KOPT-K1 (cell line): ENCODE data around the gene CDH16.

ENCODE experiments used
- H3K27ac ChIP-seq: fragments of 200-600 bp; sonication (generic); 2 replicates; pipeline ENCODE4 v1.5.1; 2016; ENCODE audit warnings: antibody characterized with exemption, mild to moderate bottlenecking, low read depth, low read length; ENCODE audit not compliant: poor library complexity, severe bottlenecking
- H3K36me3 ChIP-seq: fragments of 200-600 bp; sonication (generic); 2 replicates; pipeline ENCODE4 v1.5.1; 2017; ENCODE audit warnings: antibody characterized with exemption, mild to moderate bottlenecking, low read length, moderate library complexity; ENCODE audit not compliant: insufficient read depth
- H3K9me3 ChIP-seq: fragments of 200-600 bp; sonication (generic); 2 replicates; pipeline ENCODE4 v1.5.1; 2017; ENCODE audit warnings: antibody characterized with exemption, low read length, mild to moderate bottlenecking; ENCODE audit not compliant: insufficient read depth, poor library complexity, severe bottlenecking

CDH16 gene

DNA sequence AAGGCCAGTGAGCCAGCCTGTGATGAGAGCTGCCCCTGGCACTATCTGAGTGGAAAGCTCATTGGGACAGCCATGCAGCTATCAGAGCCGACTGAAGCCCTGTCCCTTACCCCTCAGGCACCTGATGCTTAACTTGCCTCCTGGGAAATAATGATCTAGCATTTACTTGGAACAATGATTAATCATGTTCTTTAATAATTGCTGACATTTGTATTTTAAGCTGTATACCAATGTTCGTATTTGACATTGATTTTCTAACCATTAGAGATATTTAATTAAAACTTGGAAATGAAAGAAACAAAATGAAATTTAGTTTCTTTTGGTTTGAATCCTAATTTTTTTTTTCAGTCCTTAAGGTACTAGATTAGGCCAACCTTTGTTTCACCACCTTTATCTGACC, 27.9 kb downstream of the CDH16 start:
- H3K27ac ChIP-seq = no peak overlapping the region
- H3K9me3 ChIP-seq = no peaks in the 10 kb centered on the region
- H3K36me3 ChIP-seq = peaks cover 69% of the 10 kb centered on the region

DNA sequence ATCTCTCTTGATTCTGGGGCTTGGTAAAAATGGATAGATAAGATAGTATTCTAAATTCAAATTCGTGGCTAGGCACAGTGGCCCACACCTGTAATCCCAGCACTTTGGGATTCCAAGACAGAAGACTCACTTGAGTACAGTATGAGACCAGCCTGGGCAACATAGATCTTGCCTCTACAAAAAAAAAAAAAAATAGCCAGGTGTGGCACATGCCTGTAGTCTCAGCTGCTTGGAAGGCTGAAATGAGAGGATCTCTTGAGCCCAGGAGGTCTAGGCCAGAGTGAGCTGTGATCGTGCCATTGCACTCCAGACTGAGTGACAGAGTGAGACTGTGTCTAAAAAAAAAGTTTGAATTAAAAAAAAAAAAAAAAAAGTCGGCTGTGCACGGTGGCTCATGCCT, 29.1 kb downstream of the CDH16 start:
- H3K27ac ChIP-seq = no peak overlapping the region
- H3K9me3 ChIP-seq = no peaks in the 10 kb centered on the region
- peaks cover 77% of the 10 kb centered on the region for H3K36me3 ChIP-seq

DNA sequence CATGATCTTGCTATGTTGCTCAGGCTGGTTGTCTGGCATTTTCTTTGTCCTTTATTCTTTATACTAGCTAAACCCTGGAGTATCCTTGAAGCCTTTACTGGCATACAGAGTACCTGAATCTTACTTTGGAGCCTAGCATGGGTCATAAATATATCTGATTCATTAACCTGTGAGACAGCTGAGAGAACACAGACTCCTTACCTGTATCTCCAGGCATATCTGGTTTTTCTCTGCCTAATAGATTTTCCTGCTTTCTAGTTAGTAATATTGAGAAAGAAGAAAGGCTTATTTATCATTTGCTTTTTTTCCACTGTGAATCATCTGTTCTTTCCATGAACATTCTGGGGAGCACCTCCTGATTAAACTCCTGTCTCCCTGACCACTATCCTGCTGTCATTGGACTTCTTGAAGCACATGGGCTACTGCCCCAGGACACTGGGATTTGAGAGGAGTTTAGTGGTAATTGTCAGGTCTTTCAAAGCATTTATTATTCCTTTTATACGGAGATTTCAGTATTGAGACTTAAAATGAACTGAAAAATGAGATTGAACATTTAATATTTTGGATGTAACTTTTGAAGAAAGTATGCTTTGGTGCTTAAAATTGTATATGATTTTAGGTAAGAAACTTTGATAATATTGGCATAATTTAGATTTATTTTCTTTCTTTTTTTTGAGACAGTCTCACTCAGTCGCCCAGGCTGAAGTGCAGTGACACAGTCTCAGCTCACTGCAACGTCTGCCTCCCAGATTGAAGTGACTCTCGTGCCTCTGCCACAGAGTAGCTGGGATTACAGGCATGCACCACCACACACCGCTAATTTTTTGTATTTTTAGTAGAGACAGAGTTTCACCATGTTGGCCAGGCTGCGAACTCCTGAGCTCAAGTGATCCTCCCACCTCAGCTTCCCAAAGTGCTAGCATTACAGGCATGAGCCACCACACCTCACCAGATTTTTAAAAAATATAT, 29.8 kb downstream of the CDH16 start:
- peaks cover 76% of the 10 kb centered on the region for H3K36me3 ChIP-seq
- no peaks in the 10 kb centered on the region for H3K9me3 ChIP-seq
- H3K27ac ChIP-seq = no peak overlapping the region

DNA sequence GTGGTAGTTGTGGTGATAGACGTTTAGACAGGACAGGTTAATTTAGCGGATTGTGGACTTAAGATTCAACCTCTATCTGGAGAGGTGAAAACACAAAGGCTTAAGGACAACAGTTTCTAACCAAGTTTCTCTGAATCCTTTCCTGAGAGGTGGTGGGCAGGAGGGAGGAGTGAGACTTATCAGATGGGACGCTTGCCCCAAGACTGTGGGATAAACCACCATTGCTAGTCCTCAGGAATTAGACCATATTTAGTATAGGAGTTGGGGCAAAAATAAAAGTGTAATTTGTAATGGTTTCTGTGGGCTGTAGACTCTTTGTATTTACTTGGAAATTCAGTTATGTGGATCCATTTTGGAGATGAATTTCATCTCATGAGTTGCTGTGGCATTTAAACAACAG, 31.8 kb downstream of the CDH16 start:
- Histone ChIP-seq H3K27ac (no peak overlapping the region), H3K36me3 (peaks cover 83% of the 10 kb centered on the region), H3K9me3 (no peaks in the 10 kb centered on the region)

DNA sequence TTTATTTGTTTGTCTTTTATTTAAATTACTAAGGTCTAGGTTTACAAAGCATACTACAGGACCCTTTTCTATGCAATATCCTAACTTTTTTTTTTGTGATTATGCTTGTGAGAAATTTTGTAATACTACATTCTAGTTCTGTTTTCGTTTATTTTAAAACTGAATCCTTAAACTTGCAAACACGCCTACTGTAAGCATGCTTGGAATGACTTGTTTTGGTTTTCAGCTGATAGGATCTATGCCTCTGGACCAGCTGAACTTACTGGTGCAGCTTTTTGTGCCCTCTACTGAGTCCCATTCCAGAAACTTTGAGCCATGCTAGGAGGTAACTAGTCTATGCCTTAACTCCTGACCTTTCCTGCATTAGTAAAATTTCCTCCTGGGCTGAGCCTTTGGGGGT, 32.4 kb downstream of the CDH16 start:
- Histone ChIP-seq H3K9me3 (no peaks in the 10 kb centered on the region), H3K36me3 (peaks cover 80% of the 10 kb centered on the region), H3K27ac (no peak overlapping the region)

DNA sequence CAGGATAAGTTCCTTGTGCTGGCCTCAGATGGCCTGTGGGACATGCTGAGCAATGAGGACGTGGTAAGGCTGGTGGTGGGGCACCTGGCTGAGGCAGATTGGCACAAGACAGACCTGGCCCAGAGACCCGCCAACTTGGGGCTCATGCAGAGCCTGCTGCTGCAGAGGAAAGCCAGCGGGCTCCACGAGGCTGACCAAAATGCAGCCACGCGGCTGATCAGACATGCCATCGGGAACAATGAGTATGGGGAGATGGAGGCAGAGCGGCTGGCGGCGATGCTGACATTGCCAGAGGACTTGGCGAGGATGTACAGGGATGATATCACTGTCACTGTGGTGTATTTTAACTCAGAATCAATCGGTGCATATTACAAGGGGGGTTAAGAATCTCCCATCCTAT, 33.2 kb downstream of the CDH16 start:
- no peaks in the 10 kb centered on the region for H3K9me3 ChIP-seq
- peaks cover 71% of the 10 kb centered on the region for H3K36me3 ChIP-seq
- H3K27ac ChIP-seq = no peak overlapping the region

DNA sequence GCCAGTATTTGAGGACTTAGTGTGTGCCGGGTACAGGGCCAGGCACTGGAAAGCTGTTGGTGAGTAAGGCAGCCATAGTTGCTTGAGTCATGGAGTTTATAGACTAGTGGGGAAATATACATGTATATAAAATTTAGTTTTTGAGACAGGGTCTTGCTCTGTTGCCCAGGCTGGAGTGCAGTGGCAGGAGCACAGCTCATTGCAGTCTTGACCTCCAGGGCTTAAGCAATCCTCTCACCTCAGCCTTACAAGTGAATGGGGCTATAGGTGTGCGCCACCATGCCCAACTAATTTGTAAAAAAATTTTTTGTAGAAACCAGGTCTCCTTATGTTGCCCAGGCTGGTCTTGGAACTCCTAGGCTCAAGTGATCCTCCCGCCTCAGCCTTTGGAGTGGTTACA, 36.0 kb downstream of the CDH16 start:
- Histone ChIP-seq H3K9me3 (no peaks in the 10 kb centered on the region), H3K36me3 (peaks cover 45% of the 10 kb centered on the region), H3K27ac (no peak overlapping the region)

DNA sequence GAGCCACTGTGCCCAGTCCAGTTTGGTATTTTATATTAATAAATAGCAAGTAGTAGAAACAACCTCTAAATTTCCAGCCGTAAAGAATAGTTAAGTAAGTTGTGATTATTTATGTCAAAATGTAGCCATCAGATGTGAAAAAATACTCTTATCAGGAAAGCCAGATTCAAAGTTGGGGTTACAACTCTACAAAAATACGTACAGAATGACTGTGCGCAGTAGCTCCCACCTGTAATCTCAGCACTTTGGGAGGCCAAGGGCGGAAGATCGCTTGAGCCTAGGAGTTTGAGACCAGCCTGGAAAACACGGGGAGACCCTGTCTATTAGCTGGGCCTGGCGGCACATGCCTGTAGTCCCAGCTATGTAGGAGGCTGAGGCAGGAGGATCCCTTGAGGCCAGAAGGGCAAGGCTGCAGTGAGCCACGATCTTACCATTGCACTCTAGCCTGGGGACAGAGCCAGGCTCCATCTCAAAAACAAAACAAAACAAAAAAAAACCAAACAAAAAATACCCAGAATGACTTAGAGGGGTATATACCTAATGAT, 36.6 kb downstream of the CDH16 start:
- Histone ChIP-seq H3K27ac (no peak overlapping the region), H3K36me3 (peaks cover 38% of the 10 kb centered on the region), H3K9me3 (no peaks in the 10 kb centered on the region)

DNA sequence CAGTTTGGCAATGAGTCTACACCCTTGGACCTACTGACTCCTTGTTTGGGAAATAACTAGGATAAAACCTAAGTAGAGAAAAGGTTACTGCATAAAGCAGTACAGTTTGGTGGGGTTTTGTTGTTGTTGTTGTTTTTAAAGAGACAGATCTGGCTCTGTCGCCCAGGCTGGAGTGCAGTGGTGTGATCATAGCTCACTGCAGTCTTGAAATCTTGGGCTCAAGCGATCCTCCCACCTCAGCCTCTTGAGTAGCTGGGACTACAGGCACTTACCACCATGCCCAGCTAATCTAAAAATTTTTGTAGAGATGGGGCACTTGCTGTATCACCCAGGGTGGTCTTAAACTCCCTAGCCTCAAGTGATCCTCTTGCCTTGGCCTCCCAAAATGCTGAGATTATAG, 37.1 kb downstream of the CDH16 start:
- Histone ChIP-seq H3K27ac (no peak overlapping the region), H3K9me3 (no peaks in the 10 kb centered on the region), H3K36me3 (peaks cover 34% of the 10 kb centered on the region)

DNA sequence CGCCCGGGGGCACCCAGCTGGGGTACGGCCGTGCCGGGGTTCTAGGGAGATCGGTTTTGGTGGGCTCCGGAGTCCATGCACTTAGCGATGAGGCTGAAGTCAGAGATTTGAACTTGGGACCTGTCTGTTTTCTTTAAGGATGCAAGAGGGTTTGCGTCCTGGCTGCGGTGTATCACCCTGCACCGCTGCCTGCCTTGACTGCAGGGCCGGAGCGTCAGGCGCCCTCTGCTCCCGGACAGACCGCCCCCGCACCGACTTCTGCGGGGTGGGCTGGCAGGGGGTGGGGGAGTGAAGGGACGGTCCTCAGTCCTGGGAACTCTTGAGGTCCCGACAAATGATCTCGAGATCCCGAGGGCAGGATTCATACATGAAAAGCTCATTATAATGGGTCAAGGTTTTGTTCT, 37.7 kb downstream of the CDH16 start:
- Histone ChIP-seq H3K27ac (peak overlapping the region; percentile 63), H3K36me3 (peaks cover 28% of the 10 kb centered on the region), H3K9me3 (no peaks in the 10 kb centered on the region)

DNA sequence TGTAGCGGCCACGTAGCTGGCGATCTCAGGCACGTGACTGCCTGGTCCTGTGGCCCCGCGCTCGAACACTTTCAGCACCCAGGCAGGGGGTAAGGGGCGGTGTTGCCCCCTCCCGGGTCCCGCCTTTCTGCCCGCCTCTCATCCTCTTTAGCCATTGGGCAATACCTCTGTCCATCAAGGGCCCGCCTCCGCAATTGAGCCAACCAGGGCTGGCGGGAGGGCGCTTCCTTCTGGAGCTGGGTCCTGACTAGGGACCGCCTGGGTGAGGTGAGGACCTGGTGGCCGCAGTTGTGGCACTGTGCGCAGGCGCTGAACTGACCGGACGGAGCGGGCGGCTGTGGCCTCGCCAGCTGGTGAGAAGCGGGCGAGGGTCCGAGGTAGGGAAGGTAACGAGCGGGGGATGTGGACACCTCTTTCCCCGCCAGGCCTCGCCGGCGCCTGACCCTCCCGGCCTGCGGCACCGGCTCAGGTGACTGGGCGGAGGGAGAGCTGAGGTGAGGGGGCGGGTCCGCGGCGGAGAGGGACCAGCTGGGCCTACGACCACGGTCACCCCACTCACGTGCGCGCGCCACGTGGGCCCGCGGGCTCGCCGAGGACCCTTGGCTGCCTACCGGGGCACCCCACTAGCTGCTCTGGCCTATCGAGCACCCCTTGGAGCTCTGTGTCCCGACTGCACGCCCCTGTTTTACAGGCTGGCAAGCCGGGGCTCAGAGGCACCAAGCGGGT, 38.2 kb downstream of the CDH16 start, which contains the start of gene PDP2:
Gene PDP2, plus strand, starts transcription at position 228 of the 726 bp plus-strand sequence. CDS start 3,770 bp downstream, outside the sequence.
- Histone ChIP-seq H3K9me3 (no peaks in the 10 kb centered on the region), H3K27ac (peak within 1 kb of the TSS; percentile 63), H3K36me3 (peaks cover 23% of the 10 kb centered on the region)

DNA sequence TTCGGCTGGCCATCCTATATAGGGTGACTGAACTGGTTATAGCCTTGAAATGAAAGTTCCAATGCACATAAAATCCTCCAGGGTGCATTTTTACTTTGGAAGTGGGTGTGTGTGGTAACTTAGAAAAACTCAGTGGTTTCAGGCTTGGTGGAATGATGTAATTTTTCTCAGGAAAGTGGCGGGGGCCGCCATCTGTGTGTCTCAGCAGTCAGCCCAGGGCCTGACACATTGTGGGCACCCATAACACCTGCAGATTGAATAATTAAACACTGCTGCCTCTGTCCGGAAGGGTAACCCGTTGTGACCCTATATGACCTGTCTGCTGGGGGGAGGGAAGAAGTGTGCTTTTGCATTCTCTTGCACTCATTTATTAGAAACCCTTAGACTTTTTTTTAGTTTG, 40.6 kb downstream of the CDH16 start:
- H3K27ac ChIP-seq = peak overlapping the region; percentile 80
- H3K36me3 ChIP-seq = 0 out of 2 replicates have a peak, but pooled peaks cover under 1% of the 10 kb centered on the region
- no peaks in the 10 kb centered on the region for H3K9me3 ChIP-seq

DNA sequence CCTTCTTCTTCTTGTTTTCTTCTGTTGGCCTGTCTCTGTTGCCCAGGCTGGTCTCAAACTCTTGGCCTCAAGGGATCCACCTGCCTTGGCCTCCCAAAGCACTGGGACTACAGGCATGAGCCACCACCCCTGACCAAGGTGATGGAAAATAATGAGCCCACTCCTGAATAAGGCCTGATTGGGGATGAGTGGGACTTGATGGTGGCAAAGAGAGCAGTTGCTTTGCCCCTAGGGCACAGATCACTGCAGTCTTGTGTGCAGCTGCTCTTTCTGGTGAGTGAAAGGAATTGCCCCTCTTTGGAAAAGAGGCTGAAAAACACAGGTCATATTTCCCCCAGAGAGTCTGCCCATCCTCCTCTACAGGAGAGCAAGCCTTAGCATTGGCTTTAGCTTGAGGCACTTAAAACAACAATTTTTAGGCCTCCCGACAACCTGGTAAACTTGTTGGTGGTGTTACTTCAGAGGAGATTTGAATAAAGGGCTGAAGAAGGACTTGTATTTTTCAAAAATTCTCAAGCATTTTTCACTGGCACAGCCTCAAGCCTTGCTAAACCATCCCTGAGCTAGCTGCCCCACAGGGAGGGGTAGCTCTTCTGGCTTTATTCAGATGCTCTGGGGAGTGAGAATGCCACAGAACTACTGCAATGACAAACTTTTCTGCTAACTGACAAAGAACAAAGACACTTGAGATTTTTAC, 44.5 kb downstream of the CDH16 start:
- no peaks in the 10 kb centered on the region for H3K9me3 ChIP-seq
- H3K27ac ChIP-seq = peak overlapping the region; percentile 57
- no peaks in the 10 kb centered on the region for H3K36me3 ChIP-seq

DNA sequence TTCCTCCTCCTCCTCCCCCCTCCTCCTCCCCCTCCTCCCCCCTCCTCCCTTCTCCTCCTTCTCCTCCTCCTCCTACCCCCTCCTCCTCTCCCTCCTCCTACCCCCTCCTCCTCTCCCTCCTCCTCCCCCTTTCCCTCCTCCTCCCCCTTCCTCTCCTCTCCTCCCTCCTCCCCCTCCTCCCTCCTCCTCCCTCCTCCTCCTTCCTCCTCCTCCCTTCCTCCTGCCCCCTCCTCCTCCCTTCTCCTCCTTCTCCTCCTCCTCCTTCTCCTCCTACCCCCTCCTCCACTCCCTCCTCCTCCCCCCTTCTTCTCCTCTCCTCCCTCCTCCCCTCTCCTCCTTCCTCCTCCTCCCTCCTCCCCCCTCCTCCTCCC, 45.0 kb downstream of the CDH16 start:
- H3K27ac ChIP-seq = peak overlapping the region; percentile 66
- no peaks in the 10 kb centered on the region for H3K36me3 ChIP-seq
- H3K9me3 ChIP-seq = no peaks in the 10 kb centered on the region
